ENCODE measurements around the gene RAD18. TPM values are rescaled to one million over a fixed set of nuclear protein-coding genes. Genes with fewer than 3 reads are reported as not detected.

Gene RAD18
- total RNA-seq, 1 donor from 2014 or later, result 6.0 TPM

DNA sequence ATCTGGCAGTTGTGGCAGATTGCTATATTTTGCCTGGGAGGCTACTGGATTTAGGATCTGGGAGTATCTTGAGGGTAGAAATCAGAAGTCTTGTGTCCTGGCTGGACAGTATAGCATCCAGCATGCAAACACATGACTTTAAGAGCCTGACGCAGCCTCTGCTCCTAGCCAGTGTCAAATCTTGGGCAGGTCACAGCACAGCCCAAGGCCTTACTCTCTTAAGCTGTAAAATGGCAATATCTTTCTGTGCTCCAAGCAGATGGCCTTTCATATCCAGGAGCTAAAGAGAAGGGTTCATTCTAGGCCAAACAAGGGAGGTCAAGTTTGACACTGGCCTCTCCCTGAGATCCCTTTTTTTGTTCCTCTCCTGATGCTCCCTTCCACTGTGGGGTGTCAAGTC, 19.8 kb upstream of the RAD18 start:
- Histone ChIP-seq H3K4me1 (ENCODE audit: insufficient read depth, low read length) (no peaks in the 10 kb centered on the region), H3K4me3 (ENCODE audit: insufficient read depth, low read depth, low read length) (no peak overlapping the region), H4K20me1 (ENCODE audit: insufficient read depth, low read length) (no peaks in the 10 kb centered on the region), H3K4me2 (ENCODE audit: low read length) (no peak overlapping the region), H3K36me3 (ENCODE audit: insufficient read depth, low read length) (no peaks in the 10 kb centered on the region), H3K27ac (ENCODE audit: low read depth, low read length) (no peak overlapping the region), H3K27me3 (ENCODE audit: insufficient read depth, low read length) (peaks cover 21% of the 10 kb centered on the region), H2AFZ (ENCODE audit: low read depth, low read length) (no peak overlapping the region), H3K9me3 (ENCODE audit: insufficient read depth, low read depth, low read length) (no peaks in the 10 kb centered on the region), H3K9ac (ENCODE audit: low read length) (no peak overlapping the region), H3K79me2 (ENCODE audit: insufficient read depth, low read length) (no peaks in the 10 kb centered on the region)
- Mint-ChIP-seq H3K9me3 (ENCODE audit: unreplicated experiment) (peaks cover 7% of the 10 kb centered on the region), H3K27ac (ENCODE audit: unreplicated experiment) (no peak overlapping the region), H3K27me3 (ENCODE audit: low read depth, unreplicated experiment) (peaks cover 5% of the 10 kb centered on the region), H3K4me3 (ENCODE audit: unreplicated experiment) (no peak overlapping the region), H3K4me1 (ENCODE audit: low read depth, unreplicated experiment) (peaks cover 13% of the 10 kb centered on the region), H3K36me3 (ENCODE audit: low read depth, unreplicated experiment) (peaks cover 4% of the 10 kb centered on the region)
- FAIRE-seq (no peak), DNase-seq (ENCODE audit: low read depth) (no peak)
- TF ChIP-seq EZH2 (IDR thresholded peaks at IDR 0.05; ENCODE audit: insufficient read depth, low read length), result no peak
- TF ChIP-seq, protein P1, sequence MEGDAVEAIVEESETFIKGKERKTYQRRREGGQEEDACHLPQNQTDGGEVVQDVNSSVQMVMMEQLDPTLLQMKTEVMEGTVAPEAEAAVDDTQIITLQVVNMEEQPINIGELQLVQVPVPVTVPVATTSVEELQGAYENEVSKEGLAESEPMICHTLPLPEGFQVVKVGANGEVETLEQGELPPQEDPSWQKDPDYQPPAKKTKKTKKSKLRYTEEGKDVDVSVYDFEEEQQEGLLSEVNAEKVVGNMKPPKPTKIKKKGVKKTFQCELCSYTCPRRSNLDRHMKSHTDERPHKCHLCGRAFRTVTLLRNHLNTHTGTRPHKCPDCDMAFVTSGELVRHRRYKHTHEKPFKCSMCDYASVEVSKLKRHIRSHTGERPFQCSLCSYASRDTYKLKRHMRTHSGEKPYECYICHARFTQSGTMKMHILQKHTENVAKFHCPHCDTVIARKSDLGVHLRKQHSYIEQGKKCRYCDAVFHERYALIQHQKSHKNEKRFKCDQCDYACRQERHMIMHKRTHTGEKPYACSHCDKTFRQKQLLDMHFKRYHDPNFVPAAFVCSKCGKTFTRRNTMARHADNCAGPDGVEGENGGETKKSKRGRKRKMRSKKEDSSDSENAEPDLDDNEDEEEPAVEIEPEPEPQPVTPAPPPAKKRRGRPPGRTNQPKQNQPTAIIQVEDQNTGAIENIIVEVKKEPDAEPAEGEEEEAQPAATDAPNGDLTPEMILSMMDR (IDR thresholded peaks at IDR 0.05; ENCODE audit: insufficient read depth, low read depth, low read length), result no peak

DNA sequence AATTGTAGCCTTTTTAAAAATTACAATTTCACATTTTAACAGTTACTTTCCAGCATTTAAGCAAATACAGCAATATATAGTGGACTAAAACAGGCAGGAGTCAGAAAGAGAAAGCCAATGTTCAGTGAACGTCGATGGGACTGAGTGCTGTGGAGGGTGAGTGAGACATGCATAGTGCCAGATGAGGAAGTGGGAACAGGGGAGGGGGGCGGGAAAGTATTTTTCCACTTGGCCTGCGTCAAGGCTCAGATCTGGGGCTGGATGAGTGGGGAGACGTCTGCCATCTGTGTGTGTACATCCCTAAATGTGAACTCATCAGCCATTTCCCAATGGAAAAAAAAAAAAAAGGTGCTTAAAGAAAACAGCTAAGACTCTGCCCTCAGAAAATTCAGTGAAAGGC, 19.2 kb upstream of the RAD18 start:
- no peak overlapping the region for H3K4me3 ChIP-seq (ENCODE audit: insufficient read depth, low read depth, low read length)
- H3K9ac ChIP-seq (ENCODE audit: low read length), result no peak overlapping the region
- no peaks in the 10 kb centered on the region for H3K79me2 ChIP-seq (ENCODE audit: insufficient read depth, low read length)
- TF ChIP-seq, protein P1 (IDR thresholded peaks at IDR 0.05; ENCODE audit: insufficient read depth, low read depth, low read length), result no peak
- H3K9me3 ChIP-seq (ENCODE audit: insufficient read depth, low read depth, low read length), result no peaks in the 10 kb centered on the region
- Mint-ChIP-seq H3K4me1 (ENCODE audit: low read depth, unreplicated experiment) (peaks cover 12% of the 10 kb centered on the region), H3K36me3 (ENCODE audit: low read depth, unreplicated experiment) (peaks cover 4% of the 10 kb centered on the region), H3K27ac (ENCODE audit: unreplicated experiment) (peak overlapping the region; percentile 15), H3K9me3 (ENCODE audit: unreplicated experiment) (peaks cover 7% of the 10 kb centered on the region), H3K27me3 (ENCODE audit: low read depth, unreplicated experiment) (peaks cover 6% of the 10 kb centered on the region), H3K4me3 (ENCODE audit: unreplicated experiment) (no peak overlapping the region)
- H3K36me3 ChIP-seq (ENCODE audit: insufficient read depth, low read length), result no peaks in the 10 kb centered on the region
- no peaks in the 10 kb centered on the region for H4K20me1 ChIP-seq (ENCODE audit: insufficient read depth, low read length)
- H3K4me1 ChIP-seq (ENCODE audit: insufficient read depth, low read length), result no peaks in the 10 kb centered on the region
- no peak overlapping the region for H3K27ac ChIP-seq (ENCODE audit: low read depth, low read length)
- peak; percentile 34 for DNase-seq (ENCODE audit: low read depth)
- FAIRE-seq, result no peak
- no peak overlapping the region for H3K4me2 ChIP-seq (ENCODE audit: low read length)
- H3K27me3 ChIP-seq (ENCODE audit: insufficient read depth, low read length), result peaks cover 21% of the 10 kb centered on the region
- H2AFZ ChIP-seq (ENCODE audit: low read depth, low read length), result no peak overlapping the region

DNA sequence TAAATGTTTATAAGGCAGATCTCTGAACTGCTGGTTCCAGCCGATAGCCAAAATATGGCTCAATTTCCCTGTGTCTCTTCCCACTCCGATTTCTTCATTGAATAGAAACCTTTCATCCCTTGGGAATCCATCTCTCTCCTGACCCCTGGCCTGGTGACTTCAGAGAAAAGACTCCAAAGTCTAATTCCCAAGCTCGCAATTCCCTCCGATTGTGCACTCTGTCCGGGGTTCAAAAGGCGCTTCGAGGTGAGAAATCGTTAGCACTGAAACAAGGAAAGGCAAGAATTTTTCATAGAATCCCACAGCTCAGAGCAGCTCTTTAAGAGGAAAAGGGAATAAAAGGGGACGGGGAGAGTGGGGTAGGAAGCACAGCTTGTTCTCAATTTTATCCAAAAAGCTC, 18.4 kb upstream of the RAD18 start:
- FAIRE-seq, result no peak
- H3K9me3 ChIP-seq (ENCODE audit: insufficient read depth, low read depth, low read length), result no peaks in the 10 kb centered on the region

More for the DNA sequence above, 18.4 kb upstream of the RAD18 start:
- no peak overlapping the region for H2AFZ ChIP-seq (ENCODE audit: low read depth, low read length)
- H4K20me1 ChIP-seq (ENCODE audit: insufficient read depth, low read length), result no peaks in the 10 kb centered on the region
- no peak overlapping the region for H3K27ac ChIP-seq (ENCODE audit: low read depth, low read length)
- H3K27me3 Mint-ChIP-seq (ENCODE audit: low read depth, unreplicated experiment), result peaks cover 6% of the 10 kb centered on the region
- H3K9ac ChIP-seq (ENCODE audit: low read length), result no peak overlapping the region
- TF ChIP-seq, protein P1 (IDR thresholded peaks at IDR 0.05; ENCODE audit: insufficient read depth, low read depth, low read length), result no peak
- no peak for TF ChIP-seq EZH2 (IDR thresholded peaks at IDR 0.05; ENCODE audit: insufficient read depth, low read length)
- H3K4me1 ChIP-seq (ENCODE audit: insufficient read depth, low read length), result no peaks in the 10 kb centered on the region
- DNase-seq (ENCODE audit: low read depth), result no peak
- peaks cover 12% of the 10 kb centered on the region for H3K4me1 Mint-ChIP-seq (ENCODE audit: low read depth, unreplicated experiment)
- H3K27ac Mint-ChIP-seq (ENCODE audit: unreplicated experiment), result no peak overlapping the region
- H3K36me3 ChIP-seq (ENCODE audit: insufficient read depth, low read length), result no peaks in the 10 kb centered on the region
- peaks cover 4% of the 10 kb centered on the region for H3K36me3 Mint-ChIP-seq (ENCODE audit: low read depth, unreplicated experiment)
- no peak overlapping the region for H3K4me2 ChIP-seq (ENCODE audit: low read length)
- H3K79me2 ChIP-seq (ENCODE audit: insufficient read depth, low read length), result no peaks in the 10 kb centered on the region
- H3K4me3 ChIP-seq (ENCODE audit: insufficient read depth, low read depth, low read length), result no peak overlapping the region
- peaks cover 7% of the 10 kb centered on the region for H3K9me3 Mint-ChIP-seq (ENCODE audit: unreplicated experiment)
- H3K4me3 Mint-ChIP-seq (ENCODE audit: unreplicated experiment), result no peak overlapping the region
- peaks cover 21% of the 10 kb centered on the region for H3K27me3 ChIP-seq (ENCODE audit: insufficient read depth, low read length)

Measured in astrocyte (in vitro differentiated cells and primary cell).